ENCODE measurements around the gene CYBC1. TPM values are rescaled to one million over a fixed set of nuclear protein-coding genes. Genes with fewer than 3 reads are reported as not detected.

The CYBC1 gene
- total and polyA plus RNA-seq, 4 donors = 23.2 to 45.6 (median 34.9) TPM

DNA sequence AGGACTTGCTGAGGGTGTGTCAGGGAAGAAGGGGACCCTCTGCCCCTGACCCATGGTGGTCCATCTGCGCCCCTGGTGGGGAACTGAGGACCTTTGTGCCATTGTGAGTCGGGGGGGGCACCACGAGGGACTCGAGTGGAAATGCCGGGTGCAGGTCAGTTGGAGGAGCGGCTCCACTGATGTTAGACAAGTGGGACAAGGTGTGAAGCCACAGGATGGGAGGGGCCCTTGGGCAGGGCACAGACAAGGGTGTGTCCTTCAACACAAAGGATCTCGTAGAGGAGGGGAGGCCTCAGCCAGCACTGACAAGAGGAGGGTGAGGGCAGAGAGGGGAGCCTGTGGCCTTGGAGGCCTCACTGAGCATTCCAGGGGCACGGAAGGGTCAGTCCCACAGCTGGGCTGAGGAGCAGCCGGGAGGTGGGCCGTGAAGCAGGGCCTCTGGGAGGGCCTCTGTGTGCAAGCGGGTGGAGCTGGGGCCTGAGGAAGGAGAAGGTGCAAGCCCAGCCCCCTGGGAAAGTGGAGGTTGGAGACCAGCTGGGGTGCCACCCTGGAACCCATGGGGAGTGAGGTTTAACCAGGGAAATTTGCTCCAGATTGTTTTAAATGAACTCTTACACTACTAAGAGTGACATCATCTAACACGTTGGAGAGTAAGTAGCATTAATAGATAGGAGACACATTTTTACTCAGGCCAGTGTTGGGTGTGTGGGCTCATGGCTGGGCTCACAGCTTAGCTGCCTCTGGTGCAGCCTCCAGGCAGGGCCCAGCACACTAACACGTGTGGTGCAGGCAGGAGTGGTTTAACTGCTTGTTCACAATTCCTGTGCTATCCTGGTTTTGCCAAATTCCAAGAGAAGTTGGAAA, 35.9 kb upstream of the CYBC1 start:
- 87% methylated on average over 13 of the region's 13 CpGs for WGBS
- Histone ChIP-seq H3K9ac (ENCODE audit: low read depth in 1 of 2, low read length in 2 of 2) (no peak overlapping the region), H3K36me3 (ENCODE audit: control insufficient read depth in 4 of 4, insufficient read depth in 3 of 4, low read depth in 1 of 4, low read length in 3 of 4) (peaks cover 4 to 38% (median 15%) of the 10 kb centered on the region in 4 donors), H3K4me1 (ENCODE audit: control insufficient read depth in 4 of 4, insufficient read depth in 4 of 4, low read length in 3 of 4) (peaks cover 2 to 11% (median 8%) of the 10 kb centered on the region in 4 donors), H3K27ac (ENCODE audit: low read depth in 1 of 2, low read length in 2 of 2) (no peak overlapping the region), H3K27me3 (ENCODE audit: control insufficient read depth in 4 of 4, insufficient read depth in 4 of 4, low read length in 3 of 4) (no peaks in the 10 kb centered on the region), H3K9me3 (ENCODE audit: control insufficient read depth in 4 of 4, low read length in 3 of 4) (no peaks in the 10 kb centered on the region), H3K4me3 (ENCODE audit: low read depth in 1 of 3, low read length in 3 of 3) (no peak overlapping the region)
- DNase-seq (ENCODE audit: low spot score) = no peak
- TF ChIP-seq RXRA (IDR thresholded peaks at IDR 0.05) (no peak), CTCF (IDR thresholded peaks at IDR 0.05; ENCODE audit: low read depth, low read length, missing input control) (no peak), EGR1 (IDR thresholded peaks at IDR 0.05; ENCODE audit: low read depth in 2 of 2) (no peak), FOXA1 (IDR thresholded peaks at IDR 0.05) (no peak), SP1 (IDR thresholded peaks at IDR 0.05) (no peak), JUND (IDR thresholded peaks at IDR 0.05) (no peak)
- TF ChIP-seq, protein P1, sequence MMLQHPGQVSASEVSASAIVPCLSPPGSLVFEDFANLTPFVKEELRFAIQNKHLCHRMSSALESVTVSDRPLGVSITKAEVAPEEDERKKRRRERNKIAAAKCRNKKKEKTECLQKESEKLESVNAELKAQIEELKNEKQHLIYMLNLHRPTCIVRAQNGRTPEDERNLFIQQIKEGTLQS (IDR thresholded peaks at IDR 0.05) = no peak
- TF ChIP-seq, protein P2, sequence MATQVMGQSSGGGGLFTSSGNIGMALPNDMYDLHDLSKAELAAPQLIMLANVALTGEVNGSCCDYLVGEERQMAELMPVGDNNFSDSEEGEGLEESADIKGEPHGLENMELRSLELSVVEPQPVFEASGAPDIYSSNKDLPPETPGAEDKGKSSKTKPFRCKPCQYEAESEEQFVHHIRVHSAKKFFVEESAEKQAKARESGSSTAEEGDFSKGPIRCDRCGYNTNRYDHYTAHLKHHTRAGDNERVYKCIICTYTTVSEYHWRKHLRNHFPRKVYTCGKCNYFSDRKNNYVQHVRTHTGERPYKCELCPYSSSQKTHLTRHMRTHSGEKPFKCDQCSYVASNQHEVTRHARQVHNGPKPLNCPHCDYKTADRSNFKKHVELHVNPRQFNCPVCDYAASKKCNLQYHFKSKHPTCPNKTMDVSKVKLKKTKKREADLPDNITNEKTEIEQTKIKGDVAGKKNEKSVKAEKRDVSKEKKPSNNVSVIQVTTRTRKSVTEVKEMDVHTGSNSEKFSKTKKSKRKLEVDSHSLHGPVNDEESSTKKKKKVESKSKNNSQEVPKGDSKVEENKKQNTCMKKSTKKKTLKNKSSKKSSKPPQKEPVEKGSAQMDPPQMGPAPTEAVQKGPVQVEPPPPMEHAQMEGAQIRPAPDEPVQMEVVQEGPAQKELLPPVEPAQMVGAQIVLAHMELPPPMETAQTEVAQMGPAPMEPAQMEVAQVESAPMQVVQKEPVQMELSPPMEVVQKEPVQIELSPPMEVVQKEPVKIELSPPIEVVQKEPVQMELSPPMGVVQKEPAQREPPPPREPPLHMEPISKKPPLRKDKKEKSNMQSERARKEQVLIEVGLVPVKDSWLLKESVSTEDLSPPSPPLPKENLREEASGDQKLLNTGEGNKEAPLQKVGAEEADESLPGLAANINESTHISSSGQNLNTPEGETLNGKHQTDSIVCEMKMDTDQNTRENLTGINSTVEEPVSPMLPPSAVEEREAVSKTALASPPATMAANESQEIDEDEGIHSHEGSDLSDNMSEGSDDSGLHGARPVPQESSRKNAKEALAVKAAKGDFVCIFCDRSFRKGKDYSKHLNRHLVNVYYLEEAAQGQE (IDR thresholded peaks at IDR 0.05) = no peak
- TF ChIP-seq, protein P3, sequence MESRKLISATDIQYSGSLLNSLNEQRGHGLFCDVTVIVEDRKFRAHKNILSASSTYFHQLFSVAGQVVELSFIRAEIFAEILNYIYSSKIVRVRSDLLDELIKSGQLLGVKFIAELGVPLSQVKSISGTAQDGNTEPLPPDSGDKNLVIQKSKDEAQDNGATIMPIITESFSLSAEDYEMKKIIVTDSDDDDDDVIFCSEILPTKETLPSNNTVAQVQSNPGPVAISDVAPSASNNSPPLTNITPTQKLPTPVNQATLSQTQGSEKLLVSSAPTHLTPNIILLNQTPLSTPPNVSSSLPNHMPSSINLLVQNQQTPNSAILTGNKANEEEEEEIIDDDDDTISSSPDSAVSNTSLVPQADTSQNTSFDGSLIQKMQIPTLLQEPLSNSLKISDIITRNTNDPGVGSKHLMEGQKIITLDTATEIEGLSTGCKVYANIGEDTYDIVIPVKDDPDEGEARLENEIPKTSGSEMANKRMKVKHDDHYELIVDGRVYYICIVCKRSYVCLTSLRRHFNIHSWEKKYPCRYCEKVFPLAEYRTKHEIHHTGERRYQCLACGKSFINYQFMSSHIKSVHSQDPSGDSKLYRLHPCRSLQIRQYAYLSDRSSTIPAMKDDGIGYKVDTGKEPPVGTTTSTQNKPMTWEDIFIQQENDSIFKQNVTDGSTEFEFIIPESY (IDR thresholded peaks at IDR 0.05) = no peak

GRCh38 chr17:82483836-82484235, 33.3 kb upstream of the CYBC1 start:
- Histone ChIP-seq H3K36me3 (ENCODE audit: control insufficient read depth in 4 of 4, insufficient read depth in 3 of 4, low read depth in 1 of 4, low read length in 3 of 4) (peaks cover 8 to 55% (median 21%) of the 10 kb centered on the region in 4 donors), H3K9ac (ENCODE audit: low read depth in 1 of 2, low read length in 2 of 2) (no peak overlapping the region), H3K4me3 (ENCODE audit: low read depth in 1 of 3, low read length in 3 of 3) (no peak overlapping the region), H3K27ac (ENCODE audit: low read depth in 1 of 2, low read length in 2 of 2) (peak overlapping the region; percentile 20 to 43), H3K9me3 (ENCODE audit: control insufficient read depth in 4 of 4, low read length in 3 of 4) (no peaks in the 10 kb centered on the region), H3K27me3 (ENCODE audit: control insufficient read depth in 4 of 4, insufficient read depth in 4 of 4, low read length in 3 of 4) (no peaks in the 10 kb centered on the region), H3K4me1 (ENCODE audit: control insufficient read depth in 4 of 4, insufficient read depth in 4 of 4, low read length in 3 of 4) (peaks cover 2 to 11% (median 8%) of the 10 kb centered on the region in 4 donors)
- WGBS = 81% methylated on average over 9 of the region's 9 CpGs
- no peak for DNase-seq (ENCODE audit: low spot score)
- TF ChIP-seq CTCF (IDR thresholded peaks at IDR 0.05; ENCODE audit: low read depth, low read length, missing input control) = no peak
- no peak for TF ChIP-seq RAD21 (IDR thresholded peaks at IDR 0.05)
- TF ChIP-seq NR2F2 (IDR thresholded peaks at IDR 0.05) = no peak
- TF ChIP-seq YY1 (IDR thresholded peaks at IDR 0.05) = no peak
- TF ChIP-seq RXRA (IDR thresholded peaks at IDR 0.05) = no peak
- no peak for TF ChIP-seq MAX (IDR thresholded peaks at IDR 0.05)
- TF ChIP-seq, protein P2 (IDR thresholded peaks at IDR 0.05) = no peak
- no peak for TF ChIP-seq JUND (IDR thresholded peaks at IDR 0.05)
- no peak for TF ChIP-seq FOXA2 (IDR thresholded peaks at IDR 0.05)
- TF ChIP-seq HNF4G (IDR thresholded peaks at IDR 0.05) = no peak
- TF ChIP-seq, protein P1 (IDR thresholded peaks at IDR 0.05) = no peak
- TF ChIP-seq TAF1 (conservative IDR thresholded peaks at IDR 0.05) = no peak

Data from liver (tissue), 9 donors.